DOHH2 (cell line): ENCODE data around the gene MYCBP2.
"Not testable (repeated sequence)": the region's sequence is repeated elsewhere in the genome, so short reads cannot be mapped to it uniquely, and the experiment has no call there.

Experiments
- H3F3A ChIP-seq: fragments of 200-600 bp; sonication (generic), shearing (Covaris generic); 2 replicates; pipeline ENCODE4 v1.6.0; 2016; ENCODE audit warnings: antibody characterized with exemption, mild to moderate bottlenecking; ENCODE audit not compliant: control insufficient read depth, insufficient read depth
- H3K27ac ChIP-seq: fragments of 200-600 bp; sonication (generic); 2 replicates; pipeline ENCODE4 v1.5.1; 2014; ENCODE audit warnings: low read depth, mild to moderate bottlenecking, low read length, moderate library complexity
- H3K27me3 ChIP-seq: fragments of 200-600 bp; sonication (generic); 2 replicates; pipeline ENCODE4 v1.6.1; 2014; ENCODE audit warnings: mild to moderate bottlenecking, low read length, mixed read lengths; ENCODE audit not compliant: control insufficient read depth
- H3K36me3 ChIP-seq: fragments of 200-600 bp; sonication (generic); 2 replicates; pipeline ENCODE4 v1.6.1; 2014; ENCODE audit warnings: mild to moderate bottlenecking, low read length, moderate library complexity, mixed read lengths; ENCODE audit not compliant: control insufficient read depth
- H3K4me1 ChIP-seq: fragments of 200-600 bp; sonication (generic); 2 replicates; pipeline ENCODE4 v1.6.1; 2014; ENCODE audit warnings: mild to moderate bottlenecking, low read length, mixed read lengths; ENCODE audit not compliant: control insufficient read depth
- H3K4me2 ChIP-seq: fragments of 200-600 bp; sonication (generic); 2 replicates; pipeline ENCODE4 v1.6.0; 2014; ENCODE audit warnings: mild to moderate bottlenecking, low read length, moderate library complexity
- H3K4me3 ChIP-seq: fragments of 200-600 bp; sonication (generic); 2 replicates; pipeline ENCODE4 v1.5.1; 2014; ENCODE audit warnings: mild to moderate bottlenecking, low read length, mixed read lengths
- H3K79me2 ChIP-seq: fragments of 200-600 bp; sonication (generic); 2 replicates; pipeline ENCODE4 v1.6.1; 2014; ENCODE audit warnings: mild to moderate bottlenecking, low read length, mixed read lengths; ENCODE audit not compliant: control insufficient read depth
- H3K9me2 ChIP-seq: fragments of 200-600 bp; sonication (generic); replicated peaks from 2 replicates; pipeline ENCODE4 v1.6.1; 2014; ENCODE audit warnings: mild to moderate bottlenecking, low read length, mixed read lengths; ENCODE audit not compliant: control insufficient read depth
- H3K9me3 ChIP-seq: fragments of 200-600 bp; sonication (generic); 2 replicates; pipeline ENCODE4 v1.6.1; 2014; ENCODE audit warnings: antibody characterized with exemption, low read length, mixed read lengths; ENCODE audit not compliant: control insufficient read depth, insufficient read depth
- H4K20me1 ChIP-seq: fragments of 200-600 bp; sonication (generic); 2 replicates; pipeline ENCODE4 v1.6.0; 2014; ENCODE audit warnings: low read depth, mild to moderate bottlenecking, antibody characterized with exemption, low read length, moderate library complexity; ENCODE audit not compliant: control insufficient read depth, insufficient read depth
- EZH2phosphoT487 ChIP-seq: fragments of 200-600 bp; sonication (generic); IDR thresholded peaks from 2 replicates; pipeline ENCODE4 v1.6.1; 2017; ENCODE audit warnings: borderline replicate concordance, mild to moderate bottlenecking, antibody characterized with exemption, low read length, moderate library complexity, mixed read lengths
- TF ChIP-seq, protein P1 (sequence below): fragments of 200-600 bp; sonication (generic); IDR thresholded peaks from one replicate; pipeline ENCODE4 v1.5.1; 2014; ENCODE audit warnings: antibody characterized with exemption, mild to moderate bottlenecking, low read depth, low read length; ENCODE audit not compliant: poor library complexity, severe bottlenecking

Gene MYCBP2

DNA sequence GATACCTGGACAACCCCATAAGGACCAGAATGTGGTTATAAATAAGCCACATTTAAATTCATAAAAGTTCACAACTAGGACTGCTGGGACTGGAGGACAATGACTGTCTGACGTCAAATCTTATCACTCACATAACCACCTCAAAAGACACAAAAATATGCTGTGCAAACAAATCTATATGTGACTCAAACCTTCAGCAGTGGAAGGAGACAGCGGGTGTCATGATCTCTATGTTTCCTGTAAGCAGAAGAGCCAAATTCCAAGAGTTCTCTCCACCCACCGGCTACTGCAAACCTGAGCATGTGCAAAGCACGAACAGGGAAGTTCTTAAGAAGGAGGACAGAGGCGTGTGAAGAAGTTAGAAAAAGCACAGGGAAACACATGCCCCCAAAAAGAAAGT, 113.2 kb downstream of the MYCBP2 start:
- Histone ChIP-seq H3K4me1 (no peaks in the 10 kb centered on the region), H3K27me3 (no peaks in the 10 kb centered on the region), H3K4me3 (no peak overlapping the region), H3K27ac (no peak overlapping the region), H3K9me3 (no peaks in the 10 kb centered on the region), H3K4me2 (no peak overlapping the region), H3K36me3 (peaks cover 80% of the 10 kb centered on the region), H4K20me1 (no peaks in the 10 kb centered on the region), H3K79me2 (no peaks in the 10 kb centered on the region), H3F3A (no peaks in the 10 kb centered on the region), H3K9me2 (no peaks in the 10 kb centered on the region)
- TF ChIP-seq, protein P1, sequence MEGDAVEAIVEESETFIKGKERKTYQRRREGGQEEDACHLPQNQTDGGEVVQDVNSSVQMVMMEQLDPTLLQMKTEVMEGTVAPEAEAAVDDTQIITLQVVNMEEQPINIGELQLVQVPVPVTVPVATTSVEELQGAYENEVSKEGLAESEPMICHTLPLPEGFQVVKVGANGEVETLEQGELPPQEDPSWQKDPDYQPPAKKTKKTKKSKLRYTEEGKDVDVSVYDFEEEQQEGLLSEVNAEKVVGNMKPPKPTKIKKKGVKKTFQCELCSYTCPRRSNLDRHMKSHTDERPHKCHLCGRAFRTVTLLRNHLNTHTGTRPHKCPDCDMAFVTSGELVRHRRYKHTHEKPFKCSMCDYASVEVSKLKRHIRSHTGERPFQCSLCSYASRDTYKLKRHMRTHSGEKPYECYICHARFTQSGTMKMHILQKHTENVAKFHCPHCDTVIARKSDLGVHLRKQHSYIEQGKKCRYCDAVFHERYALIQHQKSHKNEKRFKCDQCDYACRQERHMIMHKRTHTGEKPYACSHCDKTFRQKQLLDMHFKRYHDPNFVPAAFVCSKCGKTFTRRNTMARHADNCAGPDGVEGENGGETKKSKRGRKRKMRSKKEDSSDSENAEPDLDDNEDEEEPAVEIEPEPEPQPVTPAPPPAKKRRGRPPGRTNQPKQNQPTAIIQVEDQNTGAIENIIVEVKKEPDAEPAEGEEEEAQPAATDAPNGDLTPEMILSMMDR: no peak
- no peak for TF ChIP-seq EZH2phosphoT487

DNA sequence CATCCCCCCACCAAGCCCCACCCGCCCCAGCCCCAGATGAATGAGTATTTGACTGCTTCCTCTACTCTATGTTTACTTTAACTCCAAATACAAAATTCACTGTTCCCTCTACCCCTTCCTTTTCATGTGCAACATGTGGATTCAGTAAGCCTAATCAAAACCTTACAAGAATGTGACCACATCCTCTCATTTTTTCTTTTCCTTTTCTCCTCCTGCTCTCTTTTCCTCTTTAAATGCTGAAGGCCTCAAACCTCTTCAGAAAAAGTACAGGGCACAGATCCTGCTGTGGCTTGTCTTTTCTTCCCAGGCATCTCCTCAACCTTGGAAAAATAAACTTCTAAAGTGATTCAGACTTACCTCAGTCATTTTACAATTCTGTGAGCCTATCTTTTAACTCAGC, 119.0 kb downstream of the MYCBP2 start:
- Histone ChIP-seq H3K36me3 (peaks cover 64% of the 10 kb centered on the region), H3K4me2 (no peak overlapping the region), H3K27ac (no peak overlapping the region)

DNA sequence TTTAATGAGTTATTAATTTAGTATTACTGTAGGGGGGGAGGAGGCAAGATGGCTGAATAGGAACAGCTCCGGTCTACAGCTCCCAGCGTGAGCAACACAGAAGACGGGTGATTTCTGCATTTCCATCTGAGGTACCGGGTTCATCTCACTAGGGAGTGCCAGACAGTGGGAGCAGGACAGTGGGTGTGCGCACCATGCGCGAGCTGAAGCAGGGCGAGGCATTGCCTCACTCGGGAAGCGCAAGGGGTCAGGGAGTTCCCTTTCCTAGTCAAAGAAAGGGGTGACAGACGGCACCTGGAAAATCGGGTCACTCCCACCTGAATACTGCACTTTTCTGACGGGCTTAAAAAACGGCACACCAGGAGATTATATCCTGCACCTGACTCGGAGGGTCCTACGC, 127.9 kb downstream of the MYCBP2 start:
- not testable (repeated sequence) for H4K20me1 ChIP-seq, H3F3A ChIP-seq, H3K9me3 ChIP-seq, H3K79me2 ChIP-seq, H3K27ac ChIP-seq, H3K9me2 ChIP-seq, H3K4me3 ChIP-seq, H3K4me2 ChIP-seq, H3K27me3 ChIP-seq, H3K4me1 ChIP-seq
- H3K36me3 ChIP-seq: peaks cover 42% of the 10 kb centered on the region

More for the DNA sequence above, 119.0 kb downstream of the MYCBP2 start:
- Histone ChIP-seq H3K4me3 (no peak overlapping the region), H3F3A (no peaks in the 10 kb centered on the region), H3K27me3 (no peaks in the 10 kb centered on the region), H3K4me1 (no peaks in the 10 kb centered on the region; the same call in 1 of the 2 replicates), H3K79me2 (no peaks in the 10 kb centered on the region), H4K20me1 (no peaks in the 10 kb centered on the region), H3K9me3 (no peaks in the 10 kb centered on the region), H3K9me2 (no peaks in the 10 kb centered on the region)
- TF ChIP-seq, protein P1: no peak
- no peak for TF ChIP-seq EZH2phosphoT487

DNA sequence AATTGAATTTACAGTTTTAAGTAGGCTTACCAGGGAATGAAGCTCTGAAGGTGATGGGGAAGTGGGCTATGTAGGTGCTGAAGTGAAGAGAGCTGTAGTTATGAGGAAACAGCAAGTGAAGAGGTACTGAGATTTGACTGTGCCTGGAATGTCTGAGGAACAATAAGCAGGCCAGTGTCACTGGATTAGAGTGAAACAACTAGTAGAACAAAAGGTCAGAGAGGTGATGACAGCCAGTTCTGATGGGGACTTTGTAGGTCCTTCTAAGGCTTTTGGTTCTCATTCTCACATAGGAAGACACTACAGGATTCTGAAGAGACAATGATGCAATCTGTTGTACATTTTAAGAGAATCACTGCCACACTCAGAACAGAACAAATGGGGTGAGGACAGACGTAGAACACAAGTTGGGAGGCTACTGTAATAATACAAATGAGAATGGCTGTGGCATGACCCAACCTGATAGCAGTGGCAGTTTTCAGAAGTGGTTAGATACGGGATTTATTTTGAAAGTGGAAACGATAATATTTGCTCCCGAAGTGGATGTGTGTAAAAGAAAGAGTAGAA, 130.8 kb downstream of the MYCBP2 start:
- Histone ChIP-seq H3K27ac (no peak overlapping the region), H3K36me3 (peaks cover 64% of the 10 kb centered on the region), H3K4me1 (no peaks in the 10 kb centered on the region), H3K27me3 (no peaks in the 10 kb centered on the region), H3K79me2 (no peaks in the 10 kb centered on the region), H3K9me2 (no peaks in the 10 kb centered on the region), H3K9me3 (no peaks in the 10 kb centered on the region), H3K4me3 (no peak overlapping the region), H3F3A (no peaks in the 10 kb centered on the region), H3K4me2 (no peak overlapping the region), H4K20me1 (no peaks in the 10 kb centered on the region)
- TF ChIP-seq, protein P1: no peak
- TF ChIP-seq EZH2phosphoT487: no peak
